GM12878 (cell line): ENCODE data around the gene PHRF1. TPM values are rescaled to one million over a fixed set of nuclear protein-coding genes. Genes with fewer than 3 reads are reported as not detected.

Experiments used
- ATAC-seq: fragments of 200-7000 bp; cut with Tn5 transposase; 3 replicates; pipeline ENCODE4 v1.9.1; 2020; ENCODE audit warnings: mild to moderate bottlenecking, moderate library complexity
- BruUV-seq: library from RNA; stranded (reverse); fragments of 400-500 nt; replicated peaks from 2 replicates; lab custom pipeline; 2021; lab: Mats Ljungman, UMichigan
- CTCF ChIA-PET: fragments of 300-600 bp; sonication (Branson Sonifier 250); formaldehyde crosslinking; extraction: SDS; loops from one replicate; lab custom pipeline; 2021; ENCODE audit warnings: inconsistent platforms; lab: Yijun Ruan, JAX
- POLR2A ChIA-PET: fragments of 350-600 bp; formaldehyde crosslinking; extraction: SDS; loops from one replicate; lab custom pipeline; 2021; ENCODE audit warnings: inconsistent platforms; lab: Charles Lee
- RAD21 ChIA-PET: fragments of 300-600 bp; sonication (Branson Sonifier 250); formaldehyde crosslinking; loops from one replicate; lab custom pipeline; 2023; ENCODE audit warnings: antibody characterized with exemption; ENCODE audit not compliant: unreplicated experiment; lab: Charles Lee
- SMC1A ChIA-PET: fragments of 300-600 bp; sonication (Branson Sonifier 250); formaldehyde crosslinking; loops from one replicate; lab custom pipeline; 2023; ENCODE audit not compliant: unreplicated experiment, uncharacterized antibody; lab: Charles Lee
- DNase-seq: peaks from one replicate; pipeline ENCODE4 v3.0.0-alpha.2; 2011; ENCODE audit warnings: low read depth, low spot score
- FAIRE-seq: peaks from 3 replicates; lab custom pipeline; 2011; peaks lifted over from hg19 to GRCh38; lab: Jason Lieb, UNC
- H2AFZ ChIP-seq: 2 replicates; pipeline ENCODE4 v1.6.0; 2011; ENCODE audit warnings: low read depth, low read length, control low read depth; ENCODE audit not compliant: control insufficient read depth
- H3K27ac ChIP-seq: 2 replicates; pipeline ENCODE4 v1.5.1; 2011; ENCODE audit warnings: control low read depth; ENCODE audit not compliant: control insufficient read depth, insufficient read depth
- H3K27me3 ChIP-seq, 2 experiments: replicated peaks in 1 of 2; 2 replicates each; pipeline versions ENCODE4 v1.6.0 to v1.6.1; 2011; ENCODE audit warnings: low read length in 1 of 2; ENCODE audit not compliant: control insufficient read depth in 2 of 2, insufficient read depth in 2 of 2
- H3K36me3 ChIP-seq, 2 experiments: 2 replicates each; pipeline ENCODE4 v1.5.1; 2011; ENCODE audit warnings: low read length in 1 of 2; ENCODE audit not compliant: control insufficient read depth in 2 of 2, insufficient read depth in 2 of 2
- H3K4me1 ChIP-seq: 2 replicates; pipeline ENCODE4 v1.6.1; 2011; ENCODE audit warnings: mild to moderate bottlenecking, low read length, moderate library complexity, mixed read lengths; ENCODE audit not compliant: control insufficient read depth, insufficient read depth
- H3K4me2 ChIP-seq: 2 replicates; pipeline ENCODE4 v1.6.0; 2011; ENCODE audit warnings: control low read depth; ENCODE audit not compliant: control insufficient read depth, insufficient read depth
- H3K4me3 ChIP-seq: fragments of 200-600 bp; sonication (generic); 2 replicates; pipeline ENCODE4 v1.5.1; 2016
- H3K79me2 ChIP-seq: 2 replicates; pipeline ENCODE4 v1.6.0; 2011; ENCODE audit warnings: low read length; ENCODE audit not compliant: control insufficient read depth, insufficient read depth
- H3K9ac ChIP-seq: 2 replicates; pipeline ENCODE4 v1.8.0; 2011; ENCODE audit warnings: low read length, control low read depth, mixed read lengths; ENCODE audit not compliant: control insufficient read depth, insufficient read depth
- H3K9me3 ChIP-seq: replicated peaks from 3 replicates; pipeline ENCODE4 v1.5.1; 2011; ENCODE audit warnings: mild to moderate bottlenecking, low read length; ENCODE audit not compliant: control insufficient read depth, insufficient read depth
- H4K20me1 ChIP-seq: 2 replicates; pipeline ENCODE4 v1.6.0; 2011; ENCODE audit not compliant: control insufficient read depth, insufficient read depth
- ASH2L ChIP-seq: fragments of 300-600, 200-600 bp; sonication (generic); IDR thresholded peaks from 2 replicates; pipeline ENCODE4 v1.6.1; 2017; ENCODE audit warnings: low read depth, mild to moderate bottlenecking, borderline replicate concordance
- CTCF ChIP-seq, 3 experiments: IDR thresholded peaks in 2 of 3; conservative IDR thresholded peaks in 1 of 3; 2 replicates each; pipeline ENCODE4 v1.5.1; 2011; ENCODE audit warnings: low read depth in 3 of 3, low read length in 3 of 3, mild to moderate bottlenecking in 3 of 3, control low read depth in 2 of 3, moderate library complexity in 2 of 3, inconsistent platforms in 1 of 3, mixed read lengths in 1 of 3; ENCODE audit not compliant: control insufficient read depth in 2 of 3, insufficient read depth in 1 of 3; ENCODE audit errors: extremely low read depth in 1 of 3
- KDM1A ChIP-seq: fragments of 200-600 bp; sonication (generic); IDR thresholded peaks from 2 replicates; pipeline ENCODE4 v1.6.1; 2016; ENCODE audit warnings: borderline replicate concordance
- MLLT1 ChIP-seq: fragments of 450-650 bp; IDR thresholded peaks from 2 replicates; pipeline ENCODE4 v1.6.1; 2016; ENCODE audit warnings: mild to moderate bottlenecking
- NFIC ChIP-seq: IDR thresholded peaks from 2 replicates; pipeline ENCODE4 v1.6.1; 2012; ENCODE audit warnings: low read depth, mild to moderate bottlenecking, inconsistent platforms, low read length, moderate library complexity
- POLR2A ChIP-seq: IDR thresholded peaks from 2 replicates; pipeline ENCODE4 v1.6.1; 2011; ENCODE audit warnings: low read depth, mild to moderate bottlenecking, low read length
- SIX5 ChIP-seq: IDR thresholded peaks from 2 replicates; pipeline ENCODE4 v1.6.1; 2011; ENCODE audit warnings: mild to moderate bottlenecking, low read depth, low read length, moderate library complexity; ENCODE audit not compliant: severe bottlenecking
- ZBTB11 ChIP-seq: fragments of 450-650 bp; formaldehyde crosslinking; IDR thresholded peaks from 2 replicates; pipeline ENCODE4 v1.5.0; 2022; ENCODE audit warnings: mild to moderate bottlenecking, missing genetic modification characterization
- ZNF217 ChIP-seq: fragments of 450-650 bp; IDR thresholded peaks from 2 replicates; pipeline ENCODE4 v1.6.1; 2017; ENCODE audit warnings: antibody characterized with exemption, mild to moderate bottlenecking
- WGBS: methylation state at CpG from one replicate; pipeline ENCODE4 v1.1.6; 2016; ENCODE audit warnings: low lambda C conversion rate; ENCODE audit not compliant: insufficient replicate concordance, insufficient coverage; ENCODE audit errors: missing lambda C conversion rate; 5-methylcytosine and 5-hydroxymethylcytosine counted together
- in situ Hi-C: fragments of 300-500 bp; cut with MboI; formaldehyde crosslinking; loops from 9 replicates; pipeline ENCODE4 v1.14.3; 2018; ENCODE audit warnings: mixed read lengths
- intact Hi-C: fragments of 100-400 bp; cut with micrococcal nuclease; formaldehyde crosslinking; loops from one replicate; pipeline ENCODE4 v1.14.2; 2022; ENCODE audit not compliant: unreplicated experiment
- polyA plus RNA-seq, 11 experiments: library from polyadenylated mRNA; depleted of rRNA in 4 of 11; unstranded in 6 of 11; stranded (reverse) in 5 of 11; fragments of >200 nt; fragmentation: Nextera tagmentation in 4 of 11; fragmentation: Illumina TruSeq in 1 of 11; extraction: Ambion mirVana in 4 of 11; extraction: Trizol in 1 of 11; gene quantifications; 1 replicate in 1 of 11; 2 replicates in 10 of 11; pipeline versions ENCODE4 v1.2.1 to v1.2.3, GENCODE V29; 2011 to 2016; ENCODE audit warnings: inconsistent platforms in 2 of 11, missing spikeins in 2 of 11, low read depth in 1 of 11
- total RNA-seq, 4 experiments: library from RNA; depleted of rRNA in 3 of 4; stranded (reverse); fragments of >200 nt in 3 of 4; fragmentation: Illumina TruSeq in 1 of 4; extraction: Trizol in 1 of 4; gene quantifications; 2 replicates each; pipeline versions ENCODE4 v1.2.1 to v1.2.3, GENCODE V29; 2013 to 2021
- TF ChIP-seq, protein P1 (sequence below): IDR thresholded peaks from 2 replicates; pipeline ENCODE4 v1.6.1; 2012; ENCODE audit warnings: improper control_type of control experiment, low read depth, low read length; ENCODE audit not compliant: insufficient replicate concordance

PHRF1 gene
- total and polyA plus RNA-seq, 10 of the 15 experiments (the other 5 are each of a cell fraction or from before 2014, with no cell fraction given) = 0.13 to 43.5 (median 15.1) TPM

DNA sequence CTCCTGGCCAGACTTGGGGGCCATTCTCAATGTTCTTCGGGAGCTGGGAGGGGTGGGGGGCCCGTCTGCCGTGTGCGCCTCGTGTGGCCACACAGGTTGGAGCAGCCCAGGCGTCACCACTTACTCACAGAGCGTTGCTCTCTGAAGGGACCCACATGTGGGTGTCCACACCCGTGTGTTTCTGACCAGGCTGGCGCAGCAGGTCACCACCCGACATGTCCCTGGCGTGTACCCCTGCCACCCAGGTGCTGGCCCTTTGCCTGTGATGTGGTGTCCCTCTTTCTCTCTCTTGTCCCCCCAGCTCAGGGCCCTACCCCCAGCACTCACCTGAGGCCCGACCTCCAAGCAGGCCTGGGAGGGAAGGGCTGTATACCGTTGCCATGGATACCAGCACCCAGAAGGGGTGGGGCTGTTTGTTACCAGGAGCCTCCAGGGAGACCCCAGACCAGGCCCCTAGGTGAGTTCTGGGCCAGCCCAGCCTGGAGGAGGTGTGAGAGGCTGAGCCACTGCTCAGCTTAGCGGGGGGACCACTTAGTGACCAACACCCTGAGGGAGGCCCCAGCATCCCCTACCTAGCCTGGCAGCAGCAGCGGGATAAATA lies 17.1 kb upstream of the PHRF1 start:
- intact Hi-C loops = no loop called here
- POLR2A ChIA-PET = interaction anchor here (0.6 to 1.6 kb wide), 4 partner anchors 9 to 167 kb away, joined by 3 to 7 read pairs (median 6); no protein-coding TSS in a partner anchor
- TF ChIP-seq, protein P1, sequence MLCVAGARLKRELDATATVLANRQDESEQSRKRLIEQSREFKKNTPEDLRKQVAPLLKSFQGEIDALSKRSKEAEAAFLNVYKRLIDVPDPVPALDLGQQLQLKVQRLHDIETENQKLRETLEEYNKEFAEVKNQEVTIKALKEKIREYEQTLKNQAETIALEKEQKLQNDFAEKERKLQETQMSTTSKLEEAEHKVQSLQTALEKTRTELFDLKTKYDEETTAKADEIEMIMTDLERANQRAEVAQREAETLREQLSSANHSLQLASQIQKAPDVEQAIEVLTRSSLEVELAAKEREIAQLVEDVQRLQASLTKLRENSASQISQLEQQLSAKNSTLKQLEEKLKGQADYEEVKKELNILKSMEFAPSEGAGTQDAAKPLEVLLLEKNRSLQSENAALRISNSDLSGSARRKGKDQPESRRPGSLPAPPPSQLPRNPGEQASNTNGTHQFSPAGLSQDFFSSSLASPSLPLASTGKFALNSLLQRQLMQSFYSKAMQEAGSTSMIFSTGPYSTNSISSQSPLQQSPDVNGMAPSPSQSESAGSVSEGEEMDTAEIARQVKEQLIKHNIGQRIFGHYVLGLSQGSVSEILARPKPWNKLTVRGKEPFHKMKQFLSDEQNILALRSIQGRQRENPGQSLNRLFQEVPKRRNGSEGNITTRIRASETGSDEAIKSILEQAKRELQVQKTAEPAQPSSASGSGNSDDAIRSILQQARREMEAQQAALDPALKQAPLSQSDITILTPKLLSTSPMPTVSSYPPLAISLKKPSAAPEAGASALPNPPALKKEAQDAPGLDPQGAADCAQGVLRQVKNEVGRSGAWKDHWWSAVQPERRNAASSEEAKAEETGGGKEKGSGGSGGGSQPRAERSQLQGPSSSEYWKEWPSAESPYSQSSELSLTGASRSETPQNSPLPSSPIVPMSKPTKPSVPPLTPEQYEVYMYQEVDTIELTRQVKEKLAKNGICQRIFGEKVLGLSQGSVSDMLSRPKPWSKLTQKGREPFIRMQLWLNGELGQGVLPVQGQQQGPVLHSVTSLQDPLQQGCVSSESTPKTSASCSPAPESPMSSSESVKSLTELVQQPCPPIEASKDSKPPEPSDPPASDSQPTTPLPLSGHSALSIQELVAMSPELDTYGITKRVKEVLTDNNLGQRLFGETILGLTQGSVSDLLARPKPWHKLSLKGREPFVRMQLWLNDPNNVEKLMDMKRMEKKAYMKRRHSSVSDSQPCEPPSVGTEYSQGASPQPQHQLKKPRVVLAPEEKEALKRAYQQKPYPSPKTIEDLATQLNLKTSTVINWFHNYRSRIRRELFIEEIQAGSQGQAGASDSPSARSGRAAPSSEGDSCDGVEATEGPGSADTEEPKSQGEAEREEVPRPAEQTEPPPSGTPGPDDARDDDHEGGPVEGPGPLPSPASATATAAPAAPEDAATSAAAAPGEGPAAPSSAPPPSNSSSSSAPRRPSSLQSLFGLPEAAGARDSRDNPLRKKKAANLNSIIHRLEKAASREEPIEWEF = no peak
- TF ChIP-seq ASH2L (no peak), CTCF (IDR thresholded peaks at IDR 0.05 in 2 of 3, conservative IDR thresholded peaks at IDR 0.05 in 1 of 3; ENCODE audit: control insufficient read depth in 2 of 3, extremely low read depth in 1 of 3, insufficient read depth in 1 of 3, low read depth in 3 of 3, low read length in 3 of 3) (0 out of 6 replicates have a peak, but pooled peaks of 1 of the 3 experiments have one; percentile 10), ZNF217 (no peak), MLLT1 (no peak), SIX5 (no peak), POLR2A (no peak), ZBTB11 (CRISPR knock-in tag) (no peak), KDM1A (no peak), NFIC (no peak)

More for the DNA sequence above, 17.1 kb upstream of the PHRF1 start:
- peaks cover 5% of the 10 kb centered on the region for H3K79me2 ChIP-seq
- FAIRE-seq = no peak
- H3K27ac ChIP-seq = no peak overlapping the region
- peaks cover 5% of the 10 kb centered on the region for H3K4me1 ChIP-seq
- H3K9ac ChIP-seq = no peak overlapping the region
- no peaks in the 10 kb centered on the region for H4K20me1 ChIP-seq
- H2AFZ ChIP-seq = no peak overlapping the region
- ChIA-PET CTCF (interaction anchor here (1.4 to 1.9 kb wide), 3 partner anchors 136 to 165 kb away, joined by 3 to 10 read pairs (median 4); partner anchors contain the start of genes DEAF1 and TMEM80), RAD21 (no interaction called here), SMC1A (no interaction called here)
- H3K9me3 ChIP-seq = no peaks in the 10 kb centered on the region
- BruUV-seq = no TSS peak
- no peak for DNase-seq
- peaks cover 0 to 5% of the 10 kb centered on the region in 2 experiments; a peak in 2 of 4 replicates for H3K27me3 ChIP-seq
- ATAC-seq = no peak
- no peaks in the 10 kb centered on the region; a peak in 1 of 4 replicates for H3K36me3 ChIP-seq
- H3K4me3 ChIP-seq = no peak overlapping the region
- no peak overlapping the region for H3K4me2 ChIP-seq
- in situ Hi-C loops = loop anchor here (5.0 kb wide), 1 partner anchor 153 kb away; no protein-coding TSS in a partner anchor
- 66% methylated on average over 15 of the region's 15 CpGs for WGBS
